WTC11 (cell line): ENCODE results near the gene HSFX3. TPM values are rescaled to one million over a fixed set of nuclear protein-coding genes. Genes with fewer than 3 reads are reported as not detected.

Experiments
- ATAC-seq: fragments of 200-7000 bp; cut with Tn5 transposase; 2 replicates; pipeline ENCODE4 v1.10.0; 2021; ENCODE audit warnings: mild to moderate bottlenecking, moderate library complexity
- CTCF ChIA-PET: fragments of 300-600 bp; sonication (Branson Sonifier 250); formaldehyde crosslinking; loops from one replicate; lab custom pipeline; 2021; ENCODE audit warnings: antibody characterized with exemption; lab: Charles Lee
- POLR2A ChIA-PET: fragments of 350-600 bp; sonication (Branson Sonifier 250); formaldehyde crosslinking; loops from one replicate; lab custom pipeline; 2021; ENCODE audit warnings: antibody characterized with exemption; lab: Charles Lee
- DNase-seq: peaks from one replicate; pipeline ENCODE4 v3.0.0; 2021; ENCODE audit warnings: low spot score
- H3K27ac Mint-ChIP-seq: 2 replicates; pipeline ENCODE4 v1.8.0; 2021; ENCODE audit warnings: mixed read lengths
- H3K27me3 Mint-ChIP-seq: 2 replicates; pipeline ENCODE4 v1.8.0; 2021; ENCODE audit warnings: low read depth, mild to moderate bottlenecking, moderate library complexity, mixed read lengths
- H3K36me3 Mint-ChIP-seq: 2 replicates; pipeline ENCODE4 v1.8.0; 2021; ENCODE audit warnings: mixed read lengths
- H3K4me1 Mint-ChIP-seq: 2 replicates; pipeline ENCODE4 v1.8.0; 2022; ENCODE audit warnings: mixed read lengths
- H3K4me3 Mint-ChIP-seq: 2 replicates; pipeline ENCODE4 v1.8.0; 2021; ENCODE audit warnings: mild to moderate bottlenecking, moderate library complexity, mixed read lengths
- H3K9me3 Mint-ChIP-seq: 2 replicates; pipeline ENCODE4 v1.8.0; 2021; ENCODE audit warnings: mixed read lengths
- AFF4 ChIP-seq: sonication (generic); formaldehyde crosslinking; IDR thresholded peaks from 2 replicates; pipeline ENCODE4 v1.8.1; 2023; ENCODE audit warnings: mild to moderate bottlenecking, missing genetic modification reagents, borderline replicate concordance
- ATF1 ChIP-seq: sonication (generic); formaldehyde crosslinking; IDR thresholded peaks from 2 replicates; pipeline ENCODE4 v1.8.1; 2023; ENCODE audit warnings: mild to moderate bottlenecking, moderate library complexity, missing genetic modification reagents
- CBFB ChIP-seq: sonication (generic); formaldehyde crosslinking; IDR thresholded peaks from 2 replicates; pipeline ENCODE4 v1.8.1; 2022; ENCODE audit warnings: mild to moderate bottlenecking, low read depth, missing genetic modification reagents
- CDX4 ChIP-seq: fragments of 250-450 bp; sonication (Bioruptor Pico); IDR thresholded peaks from 2 replicates; pipeline ENCODE4 v1.9.0; 2021; ENCODE audit warnings: moderate library complexity, mild to moderate bottlenecking, inconsistent platforms, borderline replicate concordance
- CREM ChIP-seq: sonication (generic); formaldehyde crosslinking; IDR thresholded peaks from 2 replicates; pipeline ENCODE4 v1.8.1; 2022; ENCODE audit warnings: mild to moderate bottlenecking, missing genetic modification reagents, moderate library complexity
- E2F4 ChIP-seq: sonication (generic); formaldehyde crosslinking; IDR thresholded peaks from 2 replicates; pipeline ENCODE4 v1.8.1; 2022; ENCODE audit warnings: low read depth, mild to moderate bottlenecking, moderate library complexity, missing genetic modification reagents, borderline replicate concordance
- ELF4 ChIP-seq: sonication (generic); formaldehyde crosslinking; IDR thresholded peaks from 2 replicates; pipeline ENCODE4 v1.8.1; 2022; ENCODE audit warnings: low read depth, mild to moderate bottlenecking, moderate library complexity, missing genetic modification reagents
- ESRRA ChIP-seq: sonication (generic); formaldehyde crosslinking; IDR thresholded peaks from 2 replicates; pipeline ENCODE4 v1.8.1; 2022; ENCODE audit warnings: mild to moderate bottlenecking, missing genetic modification reagents, borderline replicate concordance
- FOXJ3 ChIP-seq: sonication (generic); formaldehyde crosslinking; IDR thresholded peaks from 2 replicates; pipeline ENCODE4 v1.9.0; 2021; ENCODE audit warnings: missing genetic modification reagents, mild to moderate bottlenecking, borderline replicate concordance
- MLX ChIP-seq: sonication (generic); formaldehyde crosslinking; IDR thresholded peaks from 2 replicates; pipeline ENCODE4 v1.8.1; 2023; ENCODE audit warnings: mild to moderate bottlenecking, missing genetic modification reagents, moderate library complexity
- NFYB ChIP-seq: sonication (generic); formaldehyde crosslinking; conservative IDR thresholded peaks from 2 replicates; pipeline ENCODE4 v1.8.0; 2022; ENCODE audit warnings: low read depth, missing genetic modification reagents
- TCF7 ChIP-seq: sonication (generic); formaldehyde crosslinking; IDR thresholded peaks from 2 replicates; pipeline ENCODE4 v1.8.0; 2022; ENCODE audit warnings: mild to moderate bottlenecking, low read depth, missing genetic modification reagents, moderate library complexity
- TEAD1 ChIP-seq: sonication (generic); formaldehyde crosslinking; IDR thresholded peaks from 2 replicates; pipeline ENCODE4 v1.8.0; 2022; ENCODE audit warnings: mild to moderate bottlenecking, missing genetic modification reagents
- ZNF317 ChIP-seq: sonication (generic); formaldehyde crosslinking; IDR thresholded peaks from 2 replicates; pipeline ENCODE4 v1.8.1; 2023; ENCODE audit warnings: low read depth, mild to moderate bottlenecking, moderate library complexity, missing genetic modification reagents, borderline replicate concordance
- ZNF512 ChIP-seq: sonication (generic); formaldehyde crosslinking; IDR thresholded peaks from 2 replicates; pipeline ENCODE4 v1.8.1; 2022; ENCODE audit warnings: missing genetic modification reagents, borderline replicate concordance
- total RNA-seq: library from RNA; stranded (reverse); gene quantifications from 3 replicates; pipeline ENCODE4 v1.2.3, GENCODE V29; 2021
- TF ChIP-seq, protein P1 (sequence below): sonication (generic); formaldehyde crosslinking; IDR thresholded peaks from 2 replicates; pipeline ENCODE4 v1.8.0; 2022; ENCODE audit warnings: mild to moderate bottlenecking, missing genetic modification reagents
- TF ChIP-seq, protein P2 (sequence below): sonication (generic); formaldehyde crosslinking; IDR thresholded peaks from 2 replicates; pipeline ENCODE4 v1.8.0; 2022; ENCODE audit warnings: mild to moderate bottlenecking, missing genetic modification reagents
- TF ChIP-seq, protein P3 (sequence below): sonication (generic); formaldehyde crosslinking; conservative IDR thresholded peaks from 2 replicates; pipeline ENCODE4 v1.8.1; 2022; ENCODE audit warnings: mild to moderate bottlenecking, missing genetic modification reagents
- TF ChIP-seq, protein P4 (sequence below): sonication (generic); formaldehyde crosslinking; IDR thresholded peaks from 2 replicates; pipeline ENCODE4 v1.8.0; 2023; ENCODE audit warnings: mild to moderate bottlenecking, missing genetic modification reagents

Gene HSFX3
- total RNA-seq, 1 experiment from 2014 or later = not detected

- no peak for TF ChIP-seq NFYB
- no peak for TF ChIP-seq CBFB (CRISPR knock-in tag)
- TF ChIP-seq ZNF317 (CRISPR knock-in tag) = no peak
- TF ChIP-seq, protein P1, sequence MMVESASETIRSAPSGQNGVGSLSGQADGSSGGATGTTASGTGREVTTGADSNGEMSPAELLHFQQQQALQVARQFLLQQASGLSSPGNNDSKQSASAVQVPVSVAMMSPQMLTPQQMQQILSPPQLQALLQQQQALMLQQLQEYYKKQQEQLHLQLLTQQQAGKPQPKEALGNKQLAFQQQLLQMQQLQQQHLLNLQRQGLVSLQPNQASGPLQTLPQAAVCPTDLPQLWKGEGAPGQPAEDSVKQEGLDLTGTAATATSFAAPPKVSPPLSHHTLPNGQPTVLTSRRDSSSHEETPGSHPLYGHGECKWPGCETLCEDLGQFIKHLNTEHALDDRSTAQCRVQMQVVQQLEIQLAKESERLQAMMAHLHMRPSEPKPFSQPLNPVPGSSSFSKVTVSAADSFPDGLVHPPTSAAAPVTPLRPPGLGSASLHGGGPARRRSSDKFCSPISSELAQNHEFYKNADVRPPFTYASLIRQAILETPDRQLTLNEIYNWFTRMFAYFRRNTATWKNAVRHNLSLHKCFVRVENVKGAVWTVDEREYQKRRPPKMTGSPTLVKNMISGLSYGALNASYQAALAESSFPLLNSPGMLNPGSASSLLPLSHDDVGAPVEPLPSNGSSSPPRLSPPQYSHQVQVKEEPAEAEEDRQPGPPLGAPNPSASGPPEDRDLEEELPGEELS (CRISPR knock-in tag) = no peak
Measured at GRCh38 chrX:149499766-149500165, 50.0 kb downstream of the HSFX3 start (continued).

DNA sequence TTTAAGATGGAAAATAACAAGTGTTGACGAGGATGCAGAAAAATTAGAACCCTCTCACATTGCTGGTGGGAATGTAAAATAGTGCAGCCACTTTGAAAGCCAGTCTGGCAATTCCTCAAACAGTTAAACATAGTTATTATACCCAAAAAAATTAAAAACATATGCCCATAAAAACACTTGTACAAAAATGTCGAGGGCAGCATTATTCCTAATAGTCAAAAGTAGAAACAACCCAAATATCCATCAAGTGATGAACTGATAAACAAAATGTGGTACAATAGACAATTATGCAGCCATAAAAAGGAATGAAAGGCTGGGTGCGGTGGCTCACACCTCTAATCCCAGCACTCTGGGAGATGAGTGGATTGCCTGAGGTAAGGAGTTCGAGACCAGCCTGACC lies 51.0 kb downstream of the HSFX3 start:
- ChIA-PET POLR2A (no interaction called here), CTCF (no interaction called here)
- Mint-ChIP-seq H3K4me1 (no peaks in the 10 kb centered on the region), H3K27ac (no peak overlapping the region), H3K27me3 (no peaks in the 10 kb centered on the region), H3K4me3 (no peak overlapping the region), H3K9me3 (no peaks in the 10 kb centered on the region), H3K36me3 (peaks cover 7% of the 10 kb centered on the region)
- TF ChIP-seq, protein P2, sequence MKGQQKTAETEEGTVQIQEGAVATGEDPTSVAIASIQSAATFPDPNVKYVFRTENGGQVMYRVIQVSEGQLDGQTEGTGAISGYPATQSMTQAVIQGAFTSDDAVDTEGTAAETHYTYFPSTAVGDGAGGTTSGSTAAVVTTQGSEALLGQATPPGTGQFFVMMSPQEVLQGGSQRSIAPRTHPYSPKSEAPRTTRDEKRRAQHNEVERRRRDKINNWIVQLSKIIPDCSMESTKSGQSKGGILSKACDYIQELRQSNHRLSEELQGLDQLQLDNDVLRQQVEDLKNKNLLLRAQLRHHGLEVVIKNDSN (CRISPR knock-in tag) = no peak
- no peak for TF ChIP-seq CREM (CRISPR knock-in tag)
- TF ChIP-seq, protein P3, sequence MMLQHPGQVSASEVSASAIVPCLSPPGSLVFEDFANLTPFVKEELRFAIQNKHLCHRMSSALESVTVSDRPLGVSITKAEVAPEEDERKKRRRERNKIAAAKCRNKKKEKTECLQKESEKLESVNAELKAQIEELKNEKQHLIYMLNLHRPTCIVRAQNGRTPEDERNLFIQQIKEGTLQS (CRISPR knock-in tag) = no peak
- TF ChIP-seq MLX (CRISPR knock-in tag) = no peak
- TF ChIP-seq FOXJ3 (CRISPR knock-in tag) = no peak
- TF ChIP-seq AFF4 (CRISPR knock-in tag) = no peak
- TF ChIP-seq E2F4 (CRISPR knock-in tag) = no peak
- TF ChIP-seq CBFB (CRISPR knock-in tag) = no peak
- no peak for TF ChIP-seq TEAD1
- TF ChIP-seq, protein P4, sequence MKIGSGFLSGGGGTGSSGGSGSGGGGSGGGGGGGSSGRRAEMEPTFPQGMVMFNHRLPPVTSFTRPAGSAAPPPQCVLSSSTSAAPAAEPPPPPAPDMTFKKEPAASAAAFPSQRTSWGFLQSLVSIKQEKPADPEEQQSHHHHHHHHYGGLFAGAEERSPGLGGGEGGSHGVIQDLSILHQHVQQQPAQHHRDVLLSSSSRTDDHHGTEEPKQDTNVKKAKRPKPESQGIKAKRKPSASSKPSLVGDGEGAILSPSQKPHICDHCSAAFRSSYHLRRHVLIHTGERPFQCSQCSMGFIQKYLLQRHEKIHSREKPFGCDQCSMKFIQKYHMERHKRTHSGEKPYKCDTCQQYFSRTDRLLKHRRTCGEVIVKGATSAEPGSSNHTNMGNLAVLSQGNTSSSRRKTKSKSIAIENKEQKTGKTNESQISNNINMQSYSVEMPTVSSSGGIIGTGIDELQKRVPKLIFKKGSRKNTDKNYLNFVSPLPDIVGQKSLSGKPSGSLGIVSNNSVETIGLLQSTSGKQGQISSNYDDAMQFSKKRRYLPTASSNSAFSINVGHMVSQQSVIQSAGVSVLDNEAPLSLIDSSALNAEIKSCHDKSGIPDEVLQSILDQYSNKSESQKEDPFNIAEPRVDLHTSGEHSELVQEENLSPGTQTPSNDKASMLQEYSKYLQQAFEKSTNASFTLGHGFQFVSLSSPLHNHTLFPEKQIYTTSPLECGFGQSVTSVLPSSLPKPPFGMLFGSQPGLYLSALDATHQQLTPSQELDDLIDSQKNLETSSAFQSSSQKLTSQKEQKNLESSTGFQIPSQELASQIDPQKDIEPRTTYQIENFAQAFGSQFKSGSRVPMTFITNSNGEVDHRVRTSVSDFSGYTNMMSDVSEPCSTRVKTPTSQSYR = no peak
- no peak for TF ChIP-seq CDX4 (CRISPR knock-in tag)
- TF ChIP-seq ELF4 (CRISPR knock-in tag) = no peak
- TF ChIP-seq ATF1 = no peak
- TF ChIP-seq TCF7 (CRISPR knock-in tag) = no peak
- no peak for TF ChIP-seq ZNF512 (CRISPR knock-in tag)
- no peak for TF ChIP-seq ESRRA (CRISPR knock-in tag)
- DNase-seq (no peak), ATAC-seq (no peak)
